Measurements from ENCODE around the gene IFIH1. TPM values are rescaled to one million over a fixed set of nuclear protein-coding genes. Genes with fewer than 3 reads are reported as not detected.

Gene IFIH1
- total RNA-seq, 1 experiment from 2014 or later = 5.1 TPM

DNA sequence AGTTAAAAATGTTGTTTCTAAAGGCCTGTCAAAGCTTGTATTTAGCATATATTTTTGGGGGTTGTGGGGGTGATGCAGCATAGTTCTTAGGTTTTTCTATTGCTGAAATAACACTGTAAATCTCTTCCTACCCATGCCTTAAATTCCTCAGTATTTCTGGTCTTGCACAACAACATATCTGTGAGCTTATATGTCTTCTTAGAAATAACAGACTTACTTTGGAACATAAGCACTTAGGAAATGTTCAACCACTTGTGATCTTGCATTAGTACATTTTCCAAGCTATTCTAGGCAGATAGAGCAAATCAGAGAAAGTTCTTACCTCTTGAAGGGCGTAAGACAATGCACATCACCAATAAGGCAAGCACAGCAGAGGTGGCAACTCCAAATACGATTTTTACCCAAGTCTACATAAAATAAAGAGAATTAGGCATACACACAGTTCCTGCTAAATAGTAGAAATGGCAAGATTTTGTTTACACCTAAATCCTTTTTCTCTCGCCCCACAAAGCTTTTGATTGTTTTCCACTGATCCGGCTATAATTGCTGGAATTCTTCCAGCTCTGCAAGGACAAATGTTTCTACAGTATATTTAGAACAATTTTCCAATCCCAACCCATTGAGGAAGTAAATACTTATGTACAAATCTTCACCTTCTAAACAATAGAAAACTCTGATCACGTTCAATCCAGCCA lies 75.8 kb downstream of the IFIH1 start:
- ChIA-PET POLR2A (ENCODE audit: low non-redundant PET) (interaction anchor here (0.6 kb wide), 1 partner anchor 935 kb away, joined by 3 read pairs; the partner anchor contains the start of gene PSMD14), CTCF (no interaction called here)
- no peak for DNase-seq (ENCODE audit: low spot score)
- intact Hi-C loops (cut with micrococcal nuclease; ENCODE audit: unreplicated experiment) = no loop called here
- no peaks in the 10 kb centered on the region for H3K27me3 ChIP-seq (replicated peaks; ENCODE audit: insufficient read depth, low read depth, low read length, poor library complexity)
- H3K36me3 ChIP-seq (ENCODE audit: insufficient read depth, low read length, poor library complexity, severe bottlenecking) = no peaks in the 10 kb centered on the region
- peak overlapping the region; percentile 9 for H3K4me3 ChIP-seq (ENCODE audit: low read depth, low read length, poor library complexity, severe bottlenecking)
- H3K4me1 ChIP-seq (ENCODE audit: insufficient read depth, low read length, poor library complexity, severe bottlenecking) = peaks cover 23% of the 10 kb centered on the region
- no peaks in the 10 kb centered on the region for H3K9me3 ChIP-seq (ENCODE audit: low read depth, low read length, poor library complexity, severe bottlenecking)
- TF ChIP-seq, protein P1, sequence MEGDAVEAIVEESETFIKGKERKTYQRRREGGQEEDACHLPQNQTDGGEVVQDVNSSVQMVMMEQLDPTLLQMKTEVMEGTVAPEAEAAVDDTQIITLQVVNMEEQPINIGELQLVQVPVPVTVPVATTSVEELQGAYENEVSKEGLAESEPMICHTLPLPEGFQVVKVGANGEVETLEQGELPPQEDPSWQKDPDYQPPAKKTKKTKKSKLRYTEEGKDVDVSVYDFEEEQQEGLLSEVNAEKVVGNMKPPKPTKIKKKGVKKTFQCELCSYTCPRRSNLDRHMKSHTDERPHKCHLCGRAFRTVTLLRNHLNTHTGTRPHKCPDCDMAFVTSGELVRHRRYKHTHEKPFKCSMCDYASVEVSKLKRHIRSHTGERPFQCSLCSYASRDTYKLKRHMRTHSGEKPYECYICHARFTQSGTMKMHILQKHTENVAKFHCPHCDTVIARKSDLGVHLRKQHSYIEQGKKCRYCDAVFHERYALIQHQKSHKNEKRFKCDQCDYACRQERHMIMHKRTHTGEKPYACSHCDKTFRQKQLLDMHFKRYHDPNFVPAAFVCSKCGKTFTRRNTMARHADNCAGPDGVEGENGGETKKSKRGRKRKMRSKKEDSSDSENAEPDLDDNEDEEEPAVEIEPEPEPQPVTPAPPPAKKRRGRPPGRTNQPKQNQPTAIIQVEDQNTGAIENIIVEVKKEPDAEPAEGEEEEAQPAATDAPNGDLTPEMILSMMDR (conservative IDR thresholded peaks at IDR 0.05; ENCODE audit: low read depth, low read length) = no peak
- TF ChIP-seq EZH2 (IDR thresholded peaks at IDR 0.05; ENCODE audit: borderline replicate concordance, low read depth, low read length, poor library complexity, severe bottlenecking) = no peak
- BruUV-seq (replicated peaks) = no TSS peak
- H3K27ac ChIP-seq (ENCODE audit: low read depth, low read length, poor library complexity, severe bottlenecking) = no peak overlapping the region

DNA sequence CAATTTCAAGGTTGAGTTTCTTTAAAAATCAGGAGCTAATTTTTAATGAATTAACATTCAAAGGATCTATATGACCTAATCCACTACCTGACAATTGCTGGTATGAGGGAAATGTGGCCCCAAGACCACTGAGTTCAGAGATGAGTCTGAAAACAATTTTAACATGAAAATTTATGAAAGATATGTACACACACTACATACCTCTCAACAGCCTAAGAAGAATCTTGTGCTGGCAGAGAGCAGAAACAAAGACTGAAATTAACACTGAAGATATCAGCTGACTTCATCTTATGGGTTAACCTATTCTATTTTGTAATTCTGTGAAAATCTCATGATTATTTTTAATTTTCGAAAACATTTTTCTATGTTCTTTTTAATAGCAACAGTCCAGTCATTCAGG lies 76.9 kb downstream of the IFIH1 start:
- no TSS peak for BruUV-seq (replicated peaks)
- ChIA-PET POLR2A (ENCODE audit: low non-redundant PET) (no interaction called here), CTCF (no interaction called here)
- no peaks in the 10 kb centered on the region for H3K9me3 ChIP-seq (ENCODE audit: low read depth, low read length, poor library complexity, severe bottlenecking)
- no peak overlapping the region for H3K27ac ChIP-seq (ENCODE audit: low read depth, low read length, poor library complexity, severe bottlenecking)
- TF ChIP-seq EZH2 (IDR thresholded peaks at IDR 0.05; ENCODE audit: borderline replicate concordance, low read depth, low read length, poor library complexity, severe bottlenecking) = no peak
- no peak for DNase-seq (ENCODE audit: low spot score)
- H3K4me1 ChIP-seq (ENCODE audit: insufficient read depth, low read length, poor library complexity, severe bottlenecking) = peaks cover 23% of the 10 kb centered on the region
- intact Hi-C loops (cut with micrococcal nuclease; ENCODE audit: unreplicated experiment) = no loop called here
- H3K27me3 ChIP-seq (replicated peaks; ENCODE audit: insufficient read depth, low read depth, low read length, poor library complexity) = no peaks in the 10 kb centered on the region
- H3K4me3 ChIP-seq (ENCODE audit: low read depth, low read length, poor library complexity, severe bottlenecking) = no peak overlapping the region
- no peaks in the 10 kb centered on the region for H3K36me3 ChIP-seq (ENCODE audit: insufficient read depth, low read length, poor library complexity, severe bottlenecking)

- Histone ChIP-seq H3K36me3 (ENCODE audit: insufficient read depth, low read length, poor library complexity, severe bottlenecking) (no peaks in the 10 kb centered on the region), H3K4me3 (ENCODE audit: low read depth, low read length, poor library complexity, severe bottlenecking) (no peak overlapping the region), H3K9me3 (ENCODE audit: low read depth, low read length, poor library complexity, severe bottlenecking) (no peaks in the 10 kb centered on the region), H3K4me1 (ENCODE audit: insufficient read depth, low read length, poor library complexity, severe bottlenecking) (no peaks in the 10 kb centered on the region), H3K27ac (ENCODE audit: low read depth, low read length, poor library complexity, severe bottlenecking) (no peak overlapping the region), H3K27me3 (replicated peaks; ENCODE audit: insufficient read depth, low read depth, low read length, poor library complexity) (no peaks in the 10 kb centered on the region)
- BruUV-seq (replicated peaks) = no TSS peak
- TF ChIP-seq, protein P1 (conservative IDR thresholded peaks at IDR 0.05; ENCODE audit: low read depth, low read length) = no peak
- no peak for TF ChIP-seq EZH2 (IDR thresholded peaks at IDR 0.05; ENCODE audit: borderline replicate concordance, low read depth, low read length, poor library complexity, severe bottlenecking)
- no peak for DNase-seq (ENCODE audit: low spot score)
- ChIA-PET CTCF (no interaction called here), POLR2A (ENCODE audit: low non-redundant PET) (no interaction called here)
- intact Hi-C loops (cut with micrococcal nuclease; ENCODE audit: unreplicated experiment) = no loop called here
These were observed 83.6 kb downstream of the IFIH1 start for GRCh38 chr2:162234620-162235462.

Measured in A673 (cell line).